AG10803 (cell line): Measurements from ENCODE around the gene TMOD1.
"Not testable (repeated sequence)": the region's sequence is repeated elsewhere in the genome, so short reads cannot be mapped to it uniquely, and the experiment has no call there.

Experiments
- DNase-seq: peaks from one replicate; pipeline ENCODE4 v3.0.0; 2010; ENCODE audit warnings: low read depth
- H3K4me3 ChIP-seq: 2 replicates; pipeline ENCODE4 v1.5.1; 2011; ENCODE audit warnings: mild to moderate bottlenecking, low read length, control low read depth
- CTCF ChIP-seq: conservative IDR thresholded peaks from 2 replicates; pipeline ENCODE4 v1.5.1; 2011; ENCODE audit warnings: mild to moderate bottlenecking, low read length, control low read depth, inconsistent platforms

TMOD1 gene

GRCh38 chr9:97601228-97601898 lies 99.9 kb downstream of the TMOD1 start:
- no peak for DNase-seq
- H3K4me3 ChIP-seq = no peak overlapping the region
- TF ChIP-seq CTCF = no peak

DNA sequence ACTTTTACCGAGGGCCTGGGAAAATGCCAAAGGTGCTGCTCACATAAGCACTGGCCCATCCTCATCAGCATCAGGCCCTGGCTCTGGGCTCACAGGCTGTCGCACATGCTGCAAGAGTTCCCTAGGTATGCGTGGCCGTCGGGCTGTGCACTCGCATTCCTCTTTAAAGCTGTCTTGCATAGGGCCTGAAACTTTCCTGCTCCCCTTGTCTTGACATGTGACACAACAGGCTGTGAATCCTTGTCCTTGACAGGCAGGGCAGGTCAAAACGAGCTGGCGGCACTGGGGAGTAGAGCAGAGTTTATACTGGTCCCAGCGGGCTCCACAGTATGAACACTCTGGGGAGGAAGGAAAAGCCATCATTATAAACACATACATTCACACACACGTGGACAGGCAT lies 101.0 kb downstream of the TMOD1 start:
- no peak for DNase-seq
- TF ChIP-seq CTCF = no peak
- H3K4me3 ChIP-seq = no peak overlapping the region

DNA sequence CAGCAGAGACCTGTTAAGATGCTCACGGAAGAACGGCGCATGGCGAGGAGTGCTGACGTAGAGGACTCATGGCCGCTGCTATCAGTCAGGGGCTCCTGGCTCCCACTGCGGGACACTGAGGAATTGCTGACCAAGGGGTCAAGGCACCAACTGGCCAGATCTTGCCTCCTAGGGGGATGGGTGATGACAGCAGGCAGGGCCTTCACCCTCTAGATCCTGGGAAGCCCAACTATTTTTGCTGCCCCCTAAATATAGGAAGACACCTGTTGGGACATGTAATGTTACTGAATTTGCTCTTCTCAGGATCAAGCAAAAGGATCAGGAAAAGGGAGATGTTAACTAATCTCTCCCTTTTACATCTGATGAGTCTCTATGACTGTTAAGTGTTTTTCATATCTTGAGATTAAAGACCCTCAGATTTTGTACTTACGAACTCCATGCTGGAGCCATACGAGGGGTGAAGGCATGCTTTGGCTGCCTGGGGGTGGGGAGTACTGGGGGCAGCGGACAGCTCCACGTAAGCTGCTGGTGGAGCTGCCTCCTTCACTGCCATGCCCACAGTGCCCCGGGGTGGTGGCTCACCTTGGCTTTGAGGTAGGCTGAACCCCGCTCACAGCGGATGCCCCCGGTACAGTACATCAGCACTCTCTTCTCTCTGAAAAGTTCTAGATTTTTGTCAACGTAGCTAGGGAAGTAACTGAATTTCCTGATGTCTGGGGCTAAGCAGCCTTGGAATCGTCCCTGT lies 103.6 kb downstream of the TMOD1 start:
- no peak for TF ChIP-seq CTCF
- no peak for DNase-seq
- H3K4me3 ChIP-seq = no peak overlapping the region

- peak; percentile 66 for DNase-seq
- no peak overlapping the region for H3K4me3 ChIP-seq
- peak; percentile 90 for TF ChIP-seq CTCF
Observed at GRCh38 chr9:97615439-97616072, 114.1 kb downstream of the TMOD1 start.

DNA sequence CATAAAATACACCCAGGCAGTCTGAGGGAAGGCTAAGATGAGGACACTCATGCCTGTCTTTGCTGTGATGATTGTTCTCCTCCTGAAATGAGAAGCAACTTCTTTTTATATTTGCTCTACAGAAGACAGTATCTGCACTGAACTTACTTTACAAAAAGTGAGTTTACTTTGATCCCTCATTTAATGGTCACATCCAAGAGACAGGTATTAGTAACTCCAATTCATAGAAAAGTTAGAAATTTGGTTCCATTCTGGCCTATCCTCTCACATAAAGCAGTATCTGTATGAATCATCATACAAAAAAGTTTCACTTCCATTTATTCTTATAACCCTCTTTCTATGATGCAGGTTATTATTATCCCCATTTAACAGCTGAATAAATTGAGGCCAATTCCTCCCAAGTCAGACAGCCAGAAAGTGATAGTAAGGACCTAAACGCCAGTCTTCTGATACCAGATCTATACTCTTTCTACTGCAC lies 116.5 kb downstream of the TMOD1 start:
- no peak overlapping the region for H3K4me3 ChIP-seq
- DNase-seq = no peak
- no peak for TF ChIP-seq CTCF

DNA sequence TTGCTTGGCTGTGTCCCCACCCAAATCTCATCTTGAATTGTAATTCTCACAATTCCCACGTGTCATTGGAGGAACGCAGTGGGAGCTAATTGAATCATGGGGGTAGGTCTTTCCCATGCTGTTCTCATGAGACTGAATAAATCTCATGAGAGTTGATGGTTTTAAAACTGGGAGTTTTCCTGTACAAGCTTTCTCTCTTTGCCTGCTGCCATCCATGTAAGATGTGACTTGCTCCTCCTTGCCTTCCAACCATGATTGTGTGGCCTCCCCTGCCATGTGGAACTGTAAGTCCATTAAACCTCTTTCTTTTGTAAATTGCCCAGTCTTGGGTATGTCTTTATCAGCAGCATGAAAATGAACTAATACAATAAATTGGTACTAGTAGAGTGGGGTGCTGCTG lies 118.6 kb downstream of the TMOD1 start:
- DNase-seq, H3K4me3 ChIP-seq: not testable (repeated sequence)

DNA sequence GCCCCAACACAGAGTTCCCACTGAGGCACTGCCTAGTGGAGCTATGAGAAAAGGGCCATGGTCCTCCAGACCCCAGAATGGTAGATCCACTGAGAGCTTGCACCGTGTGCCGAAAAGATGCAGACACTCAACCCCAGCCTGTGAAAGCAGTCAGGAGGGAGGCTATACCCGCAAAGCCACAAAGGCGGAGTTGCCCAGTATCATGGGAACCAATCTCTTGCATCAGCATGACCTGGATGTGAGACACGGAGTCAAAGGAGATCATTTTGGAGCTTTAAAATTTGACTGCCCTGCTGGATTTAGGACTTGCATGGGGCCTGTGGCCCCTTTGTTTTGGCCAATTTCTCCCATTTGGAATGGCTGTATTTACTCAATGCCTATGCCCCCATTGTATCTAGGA lies 121.0 kb downstream of the TMOD1 start:
- not testable (repeated sequence) for DNase-seq, H3K4me3 ChIP-seq

GRCh38 chr9:97623946-97624345 lies 122.5 kb downstream of the TMOD1 start:
- no peak for TF ChIP-seq CTCF
- DNase-seq = no peak
- H3K4me3 ChIP-seq = no peak overlapping the region
